Measurements from ENCODE around the gene CHML.

CHML gene

DNA sequence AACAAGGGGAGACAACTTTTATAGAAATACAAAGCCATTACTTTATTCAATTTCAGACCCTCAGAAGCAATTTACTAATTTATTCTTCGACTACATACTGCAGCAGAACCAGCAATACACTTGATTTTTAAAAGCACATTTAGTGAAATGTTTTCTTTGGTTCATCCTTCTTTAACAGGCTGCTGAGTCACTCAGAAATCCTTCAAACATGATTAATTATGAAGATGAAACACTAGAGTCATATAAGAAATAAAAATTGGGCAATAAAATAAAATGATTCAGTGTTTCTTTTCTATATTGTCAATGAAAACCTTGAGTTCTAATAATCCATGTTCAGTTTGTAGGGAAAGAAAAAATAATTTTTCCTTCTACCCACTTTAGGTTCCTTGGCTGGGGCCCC lies 47.0 kb downstream of the CHML start:
- in situ Hi-C loops (cut with MboI; ENCODE audit: low sequenced_read_pairs), result no loop called here

DNA sequence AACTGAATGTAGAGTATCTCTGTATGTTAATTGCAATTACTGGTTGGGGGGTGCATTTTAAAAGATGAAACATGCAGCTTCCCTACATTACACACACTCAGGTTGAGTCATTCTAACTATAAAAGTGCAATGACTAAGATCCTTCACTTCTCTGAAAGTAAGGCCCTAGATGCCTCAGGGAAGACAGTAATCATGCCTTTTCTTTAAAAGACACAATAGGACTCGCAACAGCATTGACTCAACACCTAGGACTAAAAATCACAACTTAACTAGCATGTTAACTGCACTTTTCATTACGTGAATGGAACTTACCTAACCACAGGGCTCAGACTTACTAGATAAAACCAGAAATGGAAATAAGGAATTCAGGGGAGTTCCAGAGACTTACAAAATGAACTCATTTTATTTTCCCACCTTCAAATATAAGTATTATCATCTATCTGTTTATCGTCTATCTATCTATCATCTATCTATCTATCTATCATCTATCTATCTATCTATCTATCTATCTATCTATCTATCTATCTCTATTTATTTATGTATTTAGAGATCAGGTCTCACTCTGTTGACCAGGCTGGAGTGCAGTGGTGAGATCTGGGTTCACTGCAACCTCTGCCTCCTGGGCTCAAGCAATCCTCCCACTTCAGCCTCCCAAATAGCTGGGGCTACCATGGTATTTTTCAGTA lies 47.8 kb downstream of the CHML start:
- in situ Hi-C loops (cut with MboI; ENCODE audit: low sequenced_read_pairs), result no loop called here

DNA sequence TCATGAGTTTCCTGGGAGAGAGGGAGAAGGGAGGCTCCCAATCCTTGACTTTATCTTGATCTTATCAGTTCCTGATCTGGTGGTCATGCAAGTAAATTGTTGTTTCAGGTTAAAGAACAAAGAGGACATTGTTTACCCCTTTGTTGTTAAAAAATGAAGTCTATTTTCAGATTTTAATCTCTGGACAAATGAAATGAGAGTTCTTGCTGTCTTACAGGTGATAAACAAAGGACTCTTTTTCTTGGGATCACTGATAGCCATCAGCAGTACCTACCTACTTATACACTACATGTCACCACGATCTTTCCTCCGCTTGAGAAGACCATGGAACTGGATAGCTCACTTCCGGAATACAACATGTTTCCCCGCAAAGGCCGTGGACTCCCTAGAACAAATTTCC lies 48.4 kb downstream of the CHML start:
- in situ Hi-C loops (cut with MboI; ENCODE audit: low sequenced_read_pairs), result no loop called here

DNA sequence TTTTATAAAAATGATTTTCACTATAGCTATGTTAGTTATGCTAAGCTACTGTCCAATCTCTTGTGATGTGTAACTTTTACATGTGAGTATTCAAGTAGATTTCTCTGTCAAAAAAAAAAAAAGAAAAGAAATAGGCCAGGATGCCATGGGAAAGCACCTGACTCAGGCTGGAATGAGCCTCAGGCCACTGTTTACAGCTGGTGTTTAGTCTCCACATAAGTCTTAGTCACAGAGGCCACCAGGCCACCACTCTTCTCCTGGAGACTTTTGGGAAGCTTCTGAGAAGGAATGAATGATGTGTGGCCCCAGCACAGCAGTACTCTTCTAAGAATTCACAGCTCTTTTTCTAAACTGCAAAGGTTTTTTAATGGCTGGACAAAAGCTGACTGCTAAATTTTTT lies 48.9 kb downstream of the CHML start:
- in situ Hi-C loops (cut with MboI; ENCODE audit: low sequenced_read_pairs), result no loop called here

- in situ Hi-C loops (cut with MboI; ENCODE audit: low sequenced_read_pairs), result no loop called here
Observed at GRCh38 chr1:241590719-241591118, 49.5 kb downstream of the CHML start.

All from HL-60/S4 (cell line).